ENCODE measurements around the gene PSMB5. TPM values are rescaled to one million over a fixed set of nuclear protein-coding genes. Genes with fewer than 3 reads are reported as not detected.

Gene PSMB5
- 476 and 523 TPM in 2 replicates for total RNA-seq (2014; rRNA removed; shearing (Covaris generic))

GRCh38 chr14:23034498-23035302 is at the start of gene PSMB5:
PSMB5 (minus strand) TSS chr14:23034900; CDS start chr14:23034881, 19 bp downstream.
- DNase-seq (ENCODE audit: low read depth): peak; percentile 98

- no peak for DNase-seq (ENCODE audit: low read depth)
Observed at GRCh38 chr14:23080474-23080873, 45.8 kb upstream of the PSMB5 start.

- DNase-seq (ENCODE audit: low read depth): no peak
Observed at GRCh38 chr14:23079716-23080115, 45.0 kb upstream of the PSMB5 start.

GRCh38 chr14:23078692-23079116 is 44.0 kb upstream of the PSMB5 start:
- peak; percentile 80 for DNase-seq (ENCODE audit: low read depth)

GRCh38 chr14:23077962-23078361 is 43.3 kb upstream of the PSMB5 start:
- DNase-seq (ENCODE audit: low read depth): no peak

- no peak for DNase-seq (ENCODE audit: low read depth)
Observed at GRCh38 chr14:23076785-23077408, 42.2 kb upstream of the PSMB5 start.

GRCh38 chr14:23074906-23075305 is 40.2 kb upstream of the PSMB5 start:
- no peak for DNase-seq (ENCODE audit: low read depth)

- DNase-seq (ENCODE audit: low read depth): no peak
Observed at GRCh38 chr14:23071921-23072539, 37.3 kb upstream of the PSMB5 start.

- DNase-seq (ENCODE audit: low read depth): peak; percentile 96
Observed at GRCh38 chr14:23071244-23071920, 36.7 kb upstream of the PSMB5 start.

- DNase-seq (ENCODE audit: low read depth): no peak
Observed at GRCh38 chr14:23070262-23071129, 35.8 kb upstream of the PSMB5 start.

GRCh38 chr14:23069413-23069806 is 34.7 kb upstream of the PSMB5 start:
- no peak for DNase-seq (ENCODE audit: low read depth)

- peak; percentile 92 for DNase-seq (ENCODE audit: low read depth)
Observed at GRCh38 chr14:23068789-23069412, 34.2 kb upstream of the PSMB5 start.

GRCh38 chr14:23067847-23068788 is 33.4 kb upstream of the PSMB5 start:
- no peak for DNase-seq (ENCODE audit: low read depth)

GRCh38 chr14:23066855-23067744 is 32.4 kb upstream of the PSMB5 start:
- DNase-seq (ENCODE audit: low read depth): no peak

- no peak for DNase-seq (ENCODE audit: low read depth)
Observed at GRCh38 chr14:23066368-23066767, 31.7 kb upstream of the PSMB5 start.

GRCh38 chr14:23063601-23064000 is 28.9 kb upstream of the PSMB5 start:
- DNase-seq (ENCODE audit: low read depth): no peak

GRCh38 chr14:23062002-23062401 is 27.3 kb upstream of the PSMB5 start:
- peak; percentile 96 for DNase-seq (ENCODE audit: low read depth)

GRCh38 chr14:23060536-23061260 is 26.0 kb upstream of the PSMB5 start:
- DNase-seq (ENCODE audit: low read depth): no peak

All from Daoy (cell line).